Measurements from ENCODE around the gene KIRREL3.

Gene KIRREL3

DNA sequence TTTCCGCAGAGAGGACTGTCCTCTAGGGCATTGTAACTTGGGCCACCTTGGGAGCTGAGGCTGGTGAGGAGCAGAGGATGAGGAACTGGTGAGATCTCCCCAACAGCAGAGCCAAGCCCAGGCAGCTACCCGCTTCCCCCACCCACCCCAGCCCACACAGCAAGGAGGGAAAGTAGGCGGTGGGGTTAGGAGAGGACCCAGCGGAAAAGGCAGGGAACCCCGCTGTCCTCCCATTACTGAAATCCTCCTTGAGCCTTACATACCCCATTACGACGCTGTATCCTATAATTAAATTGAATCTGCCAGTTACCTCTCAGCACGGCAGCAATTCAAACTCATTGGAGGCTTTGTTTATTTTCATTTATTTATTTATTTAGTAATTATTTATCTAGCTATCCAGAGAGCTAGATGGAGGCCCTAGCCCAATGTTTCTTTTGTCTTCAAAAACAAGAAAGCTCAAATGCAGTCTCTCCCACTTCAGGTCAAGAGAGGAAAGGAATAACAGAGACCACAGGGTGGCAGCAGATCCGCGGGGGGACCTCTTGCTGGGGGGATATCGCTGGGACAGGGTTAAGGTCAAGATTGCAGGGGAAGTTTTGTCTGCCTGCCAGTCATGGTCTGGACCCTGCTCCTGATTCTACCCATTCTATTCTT is 427.1 kb downstream of the KIRREL3 start:
- H3K4me3 ChIP-seq (ENCODE audit: low read depth, low read length) = no peak overlapping the region
- TF ChIP-seq, protein P1, sequence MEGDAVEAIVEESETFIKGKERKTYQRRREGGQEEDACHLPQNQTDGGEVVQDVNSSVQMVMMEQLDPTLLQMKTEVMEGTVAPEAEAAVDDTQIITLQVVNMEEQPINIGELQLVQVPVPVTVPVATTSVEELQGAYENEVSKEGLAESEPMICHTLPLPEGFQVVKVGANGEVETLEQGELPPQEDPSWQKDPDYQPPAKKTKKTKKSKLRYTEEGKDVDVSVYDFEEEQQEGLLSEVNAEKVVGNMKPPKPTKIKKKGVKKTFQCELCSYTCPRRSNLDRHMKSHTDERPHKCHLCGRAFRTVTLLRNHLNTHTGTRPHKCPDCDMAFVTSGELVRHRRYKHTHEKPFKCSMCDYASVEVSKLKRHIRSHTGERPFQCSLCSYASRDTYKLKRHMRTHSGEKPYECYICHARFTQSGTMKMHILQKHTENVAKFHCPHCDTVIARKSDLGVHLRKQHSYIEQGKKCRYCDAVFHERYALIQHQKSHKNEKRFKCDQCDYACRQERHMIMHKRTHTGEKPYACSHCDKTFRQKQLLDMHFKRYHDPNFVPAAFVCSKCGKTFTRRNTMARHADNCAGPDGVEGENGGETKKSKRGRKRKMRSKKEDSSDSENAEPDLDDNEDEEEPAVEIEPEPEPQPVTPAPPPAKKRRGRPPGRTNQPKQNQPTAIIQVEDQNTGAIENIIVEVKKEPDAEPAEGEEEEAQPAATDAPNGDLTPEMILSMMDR (IDR thresholded peaks at IDR 0.05; ENCODE audit: low read depth, low read length) = 0 out of 2 replicates have a peak, but pooled peaks have one; percentile 21

DNA sequence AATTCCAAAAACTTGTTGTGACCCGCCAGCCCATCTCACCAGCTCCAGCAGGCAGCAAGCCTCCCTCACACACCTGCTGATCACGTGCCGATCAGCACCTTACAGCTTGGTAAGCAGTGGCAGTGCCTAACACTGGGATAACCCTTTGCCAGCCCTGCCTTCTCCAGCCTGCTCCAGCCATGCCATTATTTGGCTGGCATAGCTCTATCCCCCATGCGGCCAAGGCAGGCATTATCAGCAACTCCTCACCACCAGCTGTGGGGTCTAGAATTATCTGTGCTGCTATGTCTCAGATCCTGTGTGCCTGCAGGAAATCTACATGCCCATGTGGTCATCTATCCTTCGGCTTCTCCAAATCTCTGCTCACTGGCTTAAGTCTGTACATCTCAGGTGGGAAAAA is 430.1 kb downstream of the KIRREL3 start:
- no peak overlapping the region for H3K4me3 ChIP-seq (ENCODE audit: low read depth, low read length)
- TF ChIP-seq, protein P1 (IDR thresholded peaks at IDR 0.05; ENCODE audit: low read depth, low read length) = no peak

DNA sequence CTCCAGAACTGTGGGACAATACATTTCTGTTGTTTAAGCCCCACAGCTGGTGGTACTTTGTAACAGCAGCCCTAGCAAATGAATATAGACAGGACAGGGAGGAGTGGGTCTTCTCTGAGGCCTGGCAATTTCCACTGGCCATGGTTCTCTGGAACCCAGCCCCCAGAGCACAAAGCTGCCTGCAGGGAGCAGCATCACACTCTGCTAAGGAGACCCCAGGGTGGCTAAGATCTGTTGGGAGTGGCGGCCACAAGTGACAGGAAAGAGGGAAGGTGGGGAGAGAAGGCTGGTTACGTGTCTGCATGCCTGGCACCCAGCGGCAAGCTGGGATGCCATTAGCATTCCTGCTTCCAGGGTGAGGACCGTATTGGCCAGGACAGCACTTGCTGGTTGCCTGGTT is 433.2 kb downstream of the KIRREL3 start:
- no peak overlapping the region for H3K4me3 ChIP-seq (ENCODE audit: low read depth, low read length)
- TF ChIP-seq, protein P1 (IDR thresholded peaks at IDR 0.05; ENCODE audit: low read depth, low read length) = no peak

DNA sequence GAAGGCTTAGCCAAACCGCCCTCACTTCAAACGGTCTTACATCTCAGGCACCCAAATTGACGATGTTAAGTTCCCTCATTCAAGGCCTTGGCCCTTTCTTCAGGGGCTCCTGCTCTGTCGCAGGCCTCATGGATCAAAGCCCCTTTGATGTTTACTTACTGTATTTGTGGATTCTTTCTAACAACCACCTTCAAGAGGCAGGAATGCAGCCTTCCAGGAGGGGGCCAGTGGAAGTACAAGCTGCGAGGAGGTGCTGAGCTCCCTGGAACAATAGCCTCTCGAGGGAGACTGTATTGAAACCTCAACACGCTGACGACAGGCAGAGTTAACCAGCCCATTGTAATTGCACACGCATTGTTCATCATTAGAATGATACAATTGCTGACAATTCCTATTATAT is 436.0 kb downstream of the KIRREL3 start:
- TF ChIP-seq, protein P1 (IDR thresholded peaks at IDR 0.05; ENCODE audit: low read depth, low read length) = no peak

DNA sequence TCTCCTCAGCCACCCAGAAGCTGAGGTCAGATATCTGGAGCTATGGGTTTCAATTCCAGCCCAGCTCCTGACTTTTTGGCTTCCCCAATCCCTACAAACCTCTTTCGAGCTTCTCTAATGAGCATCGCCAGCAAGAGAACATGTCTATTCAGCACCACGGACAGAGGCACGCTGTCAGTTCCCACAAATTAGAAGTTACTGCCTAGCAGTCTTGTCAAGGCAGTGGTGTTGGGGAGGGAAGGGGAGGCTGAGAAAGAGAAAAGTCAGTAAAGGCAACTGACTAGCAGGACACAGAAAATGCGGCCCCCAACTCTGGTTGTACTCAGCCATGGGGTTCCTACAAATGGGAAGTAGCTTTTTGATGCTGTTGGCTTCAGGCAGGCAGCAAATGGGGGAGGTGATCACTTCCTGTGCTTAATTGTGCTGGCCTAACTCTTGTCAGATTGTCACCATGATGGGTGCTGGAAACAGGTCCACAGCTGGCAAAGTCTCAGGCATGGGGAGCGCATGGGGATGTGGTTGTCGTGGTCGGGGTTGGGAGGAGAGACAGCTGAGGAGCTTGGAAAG is 439.2 kb downstream of the KIRREL3 start:
- H3K4me3 ChIP-seq (ENCODE audit: low read depth, low read length) = no peak overlapping the region
- TF ChIP-seq, protein P1 (IDR thresholded peaks at IDR 0.05; ENCODE audit: low read depth, low read length) = no peak

More for the DNA sequence above, 436.0 kb downstream of the KIRREL3 start:
- no peak overlapping the region for H3K4me3 ChIP-seq (ENCODE audit: low read depth, low read length)

DNA sequence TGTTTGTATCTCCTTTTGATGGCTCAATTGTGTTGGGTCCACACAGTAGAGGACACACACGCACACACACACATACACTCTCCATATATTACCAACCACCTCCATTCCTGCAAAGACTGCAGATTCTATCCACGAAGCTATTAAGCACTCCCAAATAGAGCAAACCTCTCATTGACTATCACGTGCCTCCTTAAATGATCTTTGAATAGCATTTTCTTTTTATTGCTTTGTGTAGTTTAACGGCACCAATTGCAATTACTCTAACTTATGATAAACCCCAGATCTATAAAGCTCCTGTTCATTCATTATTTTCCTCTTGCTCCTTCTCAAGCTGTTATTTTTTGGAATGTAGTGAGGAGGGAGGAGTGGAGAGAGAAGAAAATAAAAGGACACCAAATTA is 440.3 kb downstream of the KIRREL3 start:
- H3K4me3 ChIP-seq (ENCODE audit: low read depth, low read length) = no peak overlapping the region
- TF ChIP-seq, protein P1 (IDR thresholded peaks at IDR 0.05; ENCODE audit: low read depth, low read length) = no peak

Measured in WI38 (cell line).